Activated CD8-positive, alpha-beta memory T cell treated with anti-CD3 and anti-CD28 coated beads, Interleukin-2, amount 10 ng/mL, durations not matched to agents 7 days and 5 days (primary cell): ENCODE data around the gene ACER3. TPM values are rescaled to one million over a fixed set of nuclear protein-coding genes. Genes with fewer than 3 reads are reported as not detected.
A peak's percentile ranks its signal among the peaks of the same experiment; 100 is the strongest.

Source experiments
- ATAC-seq: fragments of 150-1000 bp; cut with Tn5 transposase; one replicate; pipeline ENCODE4 v1.10.0; 2021; ENCODE audit warnings: moderate library complexity
- CTCF ChIA-PET: fragments of 350-600 bp; sonication (Branson Sonifier 250); formaldehyde crosslinking; loops from one replicate; lab custom pipeline; 2021; ENCODE audit warnings: antibody characterized with exemption; lab: Charles Lee
- DNase-seq: peaks from one replicate; pipeline ENCODE4 v3.0.0-alpha.2; 2020
- H3K27ac Mint-ChIP-seq: one replicate; pipeline ENCODE4 v1.8.0; 2021; ENCODE audit warnings: mild to moderate bottlenecking, mixed read lengths
- H3K27me3 Mint-ChIP-seq: one replicate; pipeline ENCODE4 v1.8.0; 2021; ENCODE audit warnings: mixed read lengths
- H3K36me3 Mint-ChIP-seq: one replicate; pipeline ENCODE4 v1.8.0; 2021; ENCODE audit warnings: mild to moderate bottlenecking, mixed read lengths
- H3K4me1 Mint-ChIP-seq: one replicate; pipeline ENCODE4 v1.8.0; 2021; ENCODE audit warnings: mixed read lengths
- H3K4me3 Mint-ChIP-seq: one replicate; pipeline ENCODE4 v1.8.0; 2021; ENCODE audit warnings: mild to moderate bottlenecking, moderate library complexity, mixed read lengths
- H3K9me3 Mint-ChIP-seq: one replicate; pipeline ENCODE4 v1.8.0; 2022; ENCODE audit warnings: low read depth, mixed read lengths
- total RNA-seq, 2 experiments: library from RNA; stranded (reverse); gene quantifications; one replicate each; pipeline ENCODE4 v1.2.3, GENCODE V29; 2021

The ACER3 gene
- total RNA-seq, 2 experiments from 2014 or later, result 11.0 to 13.3 TPM

GRCh38 chr11:76975513-76975912 is 114.8 kb downstream of the ACER3 start:
- peaks cover 19% of the 10 kb centered on the region for H3K9me3 Mint-ChIP-seq
- no peak overlapping the region for H3K27ac Mint-ChIP-seq
- DNase-seq, result no peak
- no peak overlapping the region for H3K4me3 Mint-ChIP-seq
- H3K4me1 Mint-ChIP-seq, result no peaks in the 10 kb centered on the region
- peaks cover 21% of the 10 kb centered on the region for H3K36me3 Mint-ChIP-seq
- CTCF ChIA-PET, result interaction anchor here (0.6 kb wide), 1 partner anchor 114 kb away, joined by 3 read pairs; no protein-coding TSS in a partner anchor
- ATAC-seq, result no peak
- H3K27me3 Mint-ChIP-seq, result no peaks in the 10 kb centered on the region

- CTCF ChIA-PET, result no interaction called here
- H3K27me3 Mint-ChIP-seq, result no peaks in the 10 kb centered on the region
- H3K9me3 Mint-ChIP-seq, result peaks cover 4% of the 10 kb centered on the region
- ATAC-seq (no peak), DNase-seq (no peak)
- H3K4me3 Mint-ChIP-seq, result no peak overlapping the region
- no peaks in the 10 kb centered on the region for H3K4me1 Mint-ChIP-seq
- no peak overlapping the region for H3K27ac Mint-ChIP-seq
- H3K36me3 Mint-ChIP-seq, result peaks cover 13% of the 10 kb centered on the region
Observed at GRCh38 chr11:76977791-76978190, 117.1 kb downstream of the ACER3 start.

GRCh38 chr11:76978239-76978638 is 117.5 kb downstream of the ACER3 start:
- no peak for DNase-seq
- ATAC-seq, result no peak
- no peaks in the 10 kb centered on the region for H3K27me3 Mint-ChIP-seq
- CTCF ChIA-PET, result no interaction called here
- peaks cover 13% of the 10 kb centered on the region for H3K36me3 Mint-ChIP-seq
- H3K27ac Mint-ChIP-seq, result no peak overlapping the region
- H3K4me3 Mint-ChIP-seq, result no peak overlapping the region
- H3K4me1 Mint-ChIP-seq, result no peaks in the 10 kb centered on the region
- peaks cover 4% of the 10 kb centered on the region for H3K9me3 Mint-ChIP-seq

- H3K9me3 Mint-ChIP-seq, result peaks cover 2% of the 10 kb centered on the region
- no peak overlapping the region for H3K4me3 Mint-ChIP-seq
- DNase-seq (no peak), ATAC-seq (no peak)
- H3K27me3 Mint-ChIP-seq, result no peaks in the 10 kb centered on the region
- CTCF ChIA-PET, result interaction anchor here (1.2 kb wide), 1 partner anchor 113 kb away, joined by 3 read pairs; no protein-coding TSS in a partner anchor
- peaks cover 13% of the 10 kb centered on the region for H3K36me3 Mint-ChIP-seq
- H3K27ac Mint-ChIP-seq, result no peak overlapping the region
- no peaks in the 10 kb centered on the region for H3K4me1 Mint-ChIP-seq
Observed at GRCh38 chr11:76978818-76979217, 118.1 kb downstream of the ACER3 start.

- Mint-ChIP-seq H3K27me3 (no peaks in the 10 kb centered on the region), H3K27ac (no peak overlapping the region)
- CTCF ChIA-PET, result interaction anchor here (1.1 to 1.2 kb wide), 2 partner anchors 60 to 111 kb away, joined by 3 read pairs; no protein-coding TSS in a partner anchor
Observed at GRCh38 chr11:76980196-76980595, 119.5 kb downstream of the ACER3 start.

GRCh38 chr11:76984743-76985142 is 124.0 kb downstream of the ACER3 start:
- Mint-ChIP-seq H3K27me3 (no peaks in the 10 kb centered on the region), H3K27ac (no peak overlapping the region), H3K4me3 (no peak overlapping the region), H3K4me1 (no peaks in the 10 kb centered on the region), H3K9me3 (no peaks in the 10 kb centered on the region), H3K36me3 (peaks cover 6% of the 10 kb centered on the region)
- no peak for ATAC-seq
- DNase-seq, result no peak
- CTCF ChIA-PET, result no interaction called here

More at GRCh38 chr11:76980196-76980595, 119.5 kb downstream of the ACER3 start:
- ATAC-seq (no peak), DNase-seq (no peak)
- peaks cover 13% of the 10 kb centered on the region for H3K36me3 Mint-ChIP-seq
- H3K4me1 Mint-ChIP-seq, result no peaks in the 10 kb centered on the region
- H3K9me3 Mint-ChIP-seq, result no peaks in the 10 kb centered on the region
- H3K4me3 Mint-ChIP-seq, result no peak overlapping the region

GRCh38 chr11:76987203-76987602 is 126.5 kb downstream of the ACER3 start:
- CTCF ChIA-PET, result interaction anchor here (1.3 kb wide), 1 partner anchor 182 kb away, joined by 4 read pairs; no protein-coding TSS in a partner anchor
- H3K27ac Mint-ChIP-seq, result no peak overlapping the region
- ATAC-seq, result no peak
- peaks cover 6% of the 10 kb centered on the region for H3K36me3 Mint-ChIP-seq
- no peak overlapping the region for H3K4me3 Mint-ChIP-seq
- H3K4me1 Mint-ChIP-seq, result no peaks in the 10 kb centered on the region
- no peaks in the 10 kb centered on the region for H3K9me3 Mint-ChIP-seq
- DNase-seq, result no peak
- H3K27me3 Mint-ChIP-seq, result no peaks in the 10 kb centered on the region

GRCh38 chr11:76990628-76991027 is 129.9 kb downstream of the ACER3 start:
- DNase-seq (no peak), ATAC-seq (no peak)
- H3K36me3 Mint-ChIP-seq, result peaks cover 6% of the 10 kb centered on the region
- no peaks in the 10 kb centered on the region for H3K4me1 Mint-ChIP-seq
- CTCF ChIA-PET, result interaction anchor here (0.9 to 1.5 kb wide), 2 partner anchors 71 to 73 kb away, joined by 3 read pairs; no protein-coding TSS in a partner anchor
- no peak overlapping the region for H3K27ac Mint-ChIP-seq
- H3K27me3 Mint-ChIP-seq, result no peaks in the 10 kb centered on the region
- no peaks in the 10 kb centered on the region for H3K9me3 Mint-ChIP-seq
- no peak overlapping the region for H3K4me3 Mint-ChIP-seq

- no peak overlapping the region for H3K27ac Mint-ChIP-seq
- ATAC-seq, result no peak
- CTCF ChIA-PET, result no interaction called here
- DNase-seq, result no peak
- H3K4me3 Mint-ChIP-seq, result no peak overlapping the region
- H3K27me3 Mint-ChIP-seq, result no peaks in the 10 kb centered on the region
- no peaks in the 10 kb centered on the region for H3K9me3 Mint-ChIP-seq
- peaks cover 9% of the 10 kb centered on the region for H3K4me1 Mint-ChIP-seq
- no peaks in the 10 kb centered on the region for H3K36me3 Mint-ChIP-seq
Observed at GRCh38 chr11:76995081-76995576, 134.4 kb downstream of the ACER3 start.

GRCh38 chr11:76997512-76997911 is 136.8 kb downstream of the ACER3 start:
- ATAC-seq (peak; percentile 78), DNase-seq (peak; percentile 42)
- Mint-ChIP-seq H3K4me3 (no peak overlapping the region), H3K27me3 (no peaks in the 10 kb centered on the region), H3K27ac (no peak overlapping the region), H3K4me1 (peaks cover 9% of the 10 kb centered on the region), H3K9me3 (no peaks in the 10 kb centered on the region), H3K36me3 (no peaks in the 10 kb centered on the region)
- CTCF ChIA-PET, result interaction anchor here (1.2 to 1.9 kb wide), 3 partner anchors 26 to 94 kb away, joined by 3 to 4 read pairs (median 4); no protein-coding TSS in a partner anchor

GRCh38 chr11:76999597-76999996 is 138.9 kb downstream of the ACER3 start:
- ATAC-seq (no peak), DNase-seq (no peak)
- Mint-ChIP-seq H3K27me3 (no peaks in the 10 kb centered on the region), H3K4me3 (no peak overlapping the region), H3K4me1 (peaks cover 9% of the 10 kb centered on the region), H3K9me3 (no peaks in the 10 kb centered on the region), H3K27ac (no peak overlapping the region), H3K36me3 (peaks cover 1% of the 10 kb centered on the region)
- CTCF ChIA-PET, result no interaction called here

- ATAC-seq (no peak), DNase-seq (no peak)
- CTCF ChIA-PET, result no interaction called here
- H3K9me3 Mint-ChIP-seq, result peaks cover 2% of the 10 kb centered on the region
- H3K4me1 Mint-ChIP-seq, result peaks cover 9% of the 10 kb centered on the region
- H3K27me3 Mint-ChIP-seq, result no peaks in the 10 kb centered on the region
- H3K4me3 Mint-ChIP-seq, result no peak overlapping the region
- no peak overlapping the region for H3K27ac Mint-ChIP-seq
- peaks cover 4% of the 10 kb centered on the region for H3K36me3 Mint-ChIP-seq
Observed at GRCh38 chr11:77001613-77002012, 140.9 kb downstream of the ACER3 start.

- Mint-ChIP-seq H3K27ac (no peak overlapping the region), H3K4me3 (no peak overlapping the region), H3K36me3 (peaks cover 7% of the 10 kb centered on the region), H3K4me1 (peaks cover 5% of the 10 kb centered on the region), H3K27me3 (no peaks in the 10 kb centered on the region), H3K9me3 (peaks cover 2% of the 10 kb centered on the region)
- DNase-seq (no peak), ATAC-seq (no peak)
- CTCF ChIA-PET, result interaction anchor here (1.7 kb wide), 1 partner anchor 88 kb away, joined by 4 read pairs; no protein-coding TSS in a partner anchor
Observed at GRCh38 chr11:77002776-77003175, 142.1 kb downstream of the ACER3 start.

GRCh38 chr11:77003963-77004362 is 143.2 kb downstream of the ACER3 start:
- ATAC-seq, result no peak
- peaks cover 9% of the 10 kb centered on the region for H3K36me3 Mint-ChIP-seq
- CTCF ChIA-PET, result interaction anchor here (0.6 to 1.7 kb wide), 2 partner anchors 87 to 136 kb away, joined by 4 to 5 read pairs; no protein-coding TSS in a partner anchor
- no peak for DNase-seq
- no peaks in the 10 kb centered on the region for H3K4me1 Mint-ChIP-seq
- H3K27ac Mint-ChIP-seq, result no peak overlapping the region
- no peaks in the 10 kb centered on the region for H3K27me3 Mint-ChIP-seq
- peaks cover 4% of the 10 kb centered on the region for H3K9me3 Mint-ChIP-seq
- H3K4me3 Mint-ChIP-seq, result no peak overlapping the region
